ENCODE results near the gene SH3RF3.

DNA sequence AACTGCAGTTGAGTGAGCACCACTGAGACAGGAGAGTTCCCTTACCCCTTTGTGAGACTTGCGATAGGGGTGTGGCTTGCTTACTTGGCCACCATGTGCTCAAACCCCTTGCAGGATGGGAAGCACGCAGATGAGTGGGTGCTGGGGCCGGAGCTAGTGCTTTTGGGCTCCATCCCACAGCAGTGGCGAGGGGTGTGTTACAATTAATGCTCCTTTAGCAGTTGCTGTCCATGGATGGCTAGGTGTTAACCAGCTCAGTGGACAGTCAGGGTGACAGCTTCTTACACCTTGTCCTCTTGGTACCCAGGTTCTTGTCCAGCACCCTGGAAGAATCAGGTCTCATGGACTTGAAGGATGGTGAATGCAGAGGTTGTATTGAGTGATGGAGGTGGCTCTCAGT lies 103.9 kb downstream of the SH3RF3 start:
- TF ChIP-seq POLR2A (IDR thresholded peaks at IDR 0.05): no peak
- TF ChIP-seq, protein P1, sequence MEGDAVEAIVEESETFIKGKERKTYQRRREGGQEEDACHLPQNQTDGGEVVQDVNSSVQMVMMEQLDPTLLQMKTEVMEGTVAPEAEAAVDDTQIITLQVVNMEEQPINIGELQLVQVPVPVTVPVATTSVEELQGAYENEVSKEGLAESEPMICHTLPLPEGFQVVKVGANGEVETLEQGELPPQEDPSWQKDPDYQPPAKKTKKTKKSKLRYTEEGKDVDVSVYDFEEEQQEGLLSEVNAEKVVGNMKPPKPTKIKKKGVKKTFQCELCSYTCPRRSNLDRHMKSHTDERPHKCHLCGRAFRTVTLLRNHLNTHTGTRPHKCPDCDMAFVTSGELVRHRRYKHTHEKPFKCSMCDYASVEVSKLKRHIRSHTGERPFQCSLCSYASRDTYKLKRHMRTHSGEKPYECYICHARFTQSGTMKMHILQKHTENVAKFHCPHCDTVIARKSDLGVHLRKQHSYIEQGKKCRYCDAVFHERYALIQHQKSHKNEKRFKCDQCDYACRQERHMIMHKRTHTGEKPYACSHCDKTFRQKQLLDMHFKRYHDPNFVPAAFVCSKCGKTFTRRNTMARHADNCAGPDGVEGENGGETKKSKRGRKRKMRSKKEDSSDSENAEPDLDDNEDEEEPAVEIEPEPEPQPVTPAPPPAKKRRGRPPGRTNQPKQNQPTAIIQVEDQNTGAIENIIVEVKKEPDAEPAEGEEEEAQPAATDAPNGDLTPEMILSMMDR (IDR thresholded peaks at IDR 0.05 in 4 of 5, conservative IDR thresholded peaks at IDR 0.05 in 1 of 5): no peak
